Smooth muscle cell (in vitro differentiated cells): ENCODE data around the gene EIF3L. TPM values are rescaled to one million over a fixed set of nuclear protein-coding genes. Genes with fewer than 3 reads are reported as not detected.

Source experiments
- DNase-seq: peaks from one replicate; lab custom pipeline; 2025; ENCODE audit not compliant: unreplicated experiment; lab: John Stamatoyannopoulos, UW
- H2AFZ ChIP-seq: fragments of 200-600 bp; sonication (generic); 2 replicates; pipeline ENCODE4 v1.6.0; 2016; ENCODE audit warnings: antibody characterized with exemption, low read depth, mild to moderate bottlenecking
- H3F3A ChIP-seq: fragments of 200-600 bp; sonication (generic); 2 replicates; pipeline ENCODE4 v1.6.0; 2017; ENCODE audit warnings: antibody characterized with exemption, low read depth
- H3K27ac ChIP-seq: fragments of 200-600 bp; sonication (generic); 2 replicates; pipeline ENCODE4 v1.5.1; 2016; ENCODE audit warnings: low read depth, mild to moderate bottlenecking
- H3K27me3 ChIP-seq: fragments of 200-600 bp; sonication (generic); 2 replicates; pipeline ENCODE4 v1.6.1; 2016; ENCODE audit warnings: low read depth, mild to moderate bottlenecking
- H3K36me3 ChIP-seq: fragments of 200-600 bp; sonication (generic); 2 replicates; pipeline ENCODE4 v1.5.1; 2016; ENCODE audit warnings: low read depth
- H3K4me1 ChIP-seq: fragments of 200-600 bp; sonication (generic); 2 replicates; pipeline ENCODE4 v1.5.1; 2016; ENCODE audit warnings: low read depth
- H3K4me2 ChIP-seq: fragments of 200-600 bp; sonication (generic); 2 replicates; pipeline ENCODE4 v1.6.0; 2016; ENCODE audit warnings: mild to moderate bottlenecking
- H3K4me3 ChIP-seq: fragments of 200-600 bp; sonication (generic); 2 replicates; pipeline ENCODE4 v1.5.1; 2016; ENCODE audit warnings: mild to moderate bottlenecking
- H3K79me2 ChIP-seq: fragments of 200-600 bp; sonication (generic); 2 replicates; pipeline ENCODE4 v1.6.0; 2016; ENCODE audit warnings: low read depth, mild to moderate bottlenecking
- H3K9ac ChIP-seq: fragments of 200-600 bp; sonication (generic); 2 replicates; pipeline ENCODE4 v1.6.0; 2016; ENCODE audit warnings: low read depth
- H3K9me3 ChIP-seq: fragments of 200-600 bp; sonication (generic); replicated peaks from 2 replicates; pipeline ENCODE4 v1.5.1; 2016; ENCODE audit warnings: low read depth
- H4K20me1 ChIP-seq: fragments of 200-600 bp; sonication (generic); 2 replicates; pipeline ENCODE4 v1.6.0; 2016; ENCODE audit warnings: low read depth
- WGBS: methylation state at CpG from one replicate; pipeline ENCODE4 v1.1.7; 2016; ENCODE audit warnings: low lambda C conversion rate; 5-methylcytosine and 5-hydroxymethylcytosine counted together
- polyA plus RNA-seq: library from polyadenylated mRNA; unstranded; fragments of >200 nt; fragmentation: Nextera tagmentation; extraction: Ambion mirVana; gene quantifications from 2 replicates; pipeline ENCODE4 v1.2.1, GENCODE V29; 2016
- total RNA-seq: library from RNA; depleted of rRNA; stranded (reverse); fragments of >200 nt; gene quantifications from 2 replicates; pipeline ENCODE4 v1.2.3, GENCODE V29; 2014
- TF ChIP-seq, protein P1 (sequence below): fragments of 200-600 bp; sonication (generic); IDR thresholded peaks from 2 replicates; pipeline ENCODE4 v1.5.1; 2017; ENCODE audit warnings: borderline replicate concordance, mild to moderate bottlenecking, antibody characterized with exemption; ENCODE audit not compliant: insufficient read depth, poor library complexity, severe bottlenecking

Gene EIF3L
- total and polyA plus RNA-seq, 2 experiments from 2014 or later = 182 to 274 TPM

GRCh38 chr22:37804881-37805809, 44.1 kb upstream of the EIF3L start:
- H4K20me1 ChIP-seq = peaks cover 40% of the 10 kb centered on the region
- 13% methylated on average over 60 of the region's 87 CpGs for WGBS
- H3K4me1 ChIP-seq = peaks cover 32% of the 10 kb centered on the region
- peaks cover 12% of the 10 kb centered on the region for H3F3A ChIP-seq
- no peaks in the 10 kb centered on the region for H3K36me3 ChIP-seq
- TF ChIP-seq, protein P1, sequence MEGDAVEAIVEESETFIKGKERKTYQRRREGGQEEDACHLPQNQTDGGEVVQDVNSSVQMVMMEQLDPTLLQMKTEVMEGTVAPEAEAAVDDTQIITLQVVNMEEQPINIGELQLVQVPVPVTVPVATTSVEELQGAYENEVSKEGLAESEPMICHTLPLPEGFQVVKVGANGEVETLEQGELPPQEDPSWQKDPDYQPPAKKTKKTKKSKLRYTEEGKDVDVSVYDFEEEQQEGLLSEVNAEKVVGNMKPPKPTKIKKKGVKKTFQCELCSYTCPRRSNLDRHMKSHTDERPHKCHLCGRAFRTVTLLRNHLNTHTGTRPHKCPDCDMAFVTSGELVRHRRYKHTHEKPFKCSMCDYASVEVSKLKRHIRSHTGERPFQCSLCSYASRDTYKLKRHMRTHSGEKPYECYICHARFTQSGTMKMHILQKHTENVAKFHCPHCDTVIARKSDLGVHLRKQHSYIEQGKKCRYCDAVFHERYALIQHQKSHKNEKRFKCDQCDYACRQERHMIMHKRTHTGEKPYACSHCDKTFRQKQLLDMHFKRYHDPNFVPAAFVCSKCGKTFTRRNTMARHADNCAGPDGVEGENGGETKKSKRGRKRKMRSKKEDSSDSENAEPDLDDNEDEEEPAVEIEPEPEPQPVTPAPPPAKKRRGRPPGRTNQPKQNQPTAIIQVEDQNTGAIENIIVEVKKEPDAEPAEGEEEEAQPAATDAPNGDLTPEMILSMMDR = no peak
- H2AFZ ChIP-seq = no peak overlapping the region
- no peaks in the 10 kb centered on the region for H3K27me3 ChIP-seq
- peak overlapping the region; percentile 100 for H3K4me2 ChIP-seq
- peak overlapping the region; percentile 40 for H3K27ac ChIP-seq
- H3K4me3 ChIP-seq = peak overlapping the region; percentile 83
- peaks cover 13% of the 10 kb centered on the region for H3K79me2 ChIP-seq
- H3K9me3 ChIP-seq = no peaks in the 10 kb centered on the region
- DNase-seq = peak; percentile 77
- peak overlapping the region; percentile 87 for H3K9ac ChIP-seq

DNA sequence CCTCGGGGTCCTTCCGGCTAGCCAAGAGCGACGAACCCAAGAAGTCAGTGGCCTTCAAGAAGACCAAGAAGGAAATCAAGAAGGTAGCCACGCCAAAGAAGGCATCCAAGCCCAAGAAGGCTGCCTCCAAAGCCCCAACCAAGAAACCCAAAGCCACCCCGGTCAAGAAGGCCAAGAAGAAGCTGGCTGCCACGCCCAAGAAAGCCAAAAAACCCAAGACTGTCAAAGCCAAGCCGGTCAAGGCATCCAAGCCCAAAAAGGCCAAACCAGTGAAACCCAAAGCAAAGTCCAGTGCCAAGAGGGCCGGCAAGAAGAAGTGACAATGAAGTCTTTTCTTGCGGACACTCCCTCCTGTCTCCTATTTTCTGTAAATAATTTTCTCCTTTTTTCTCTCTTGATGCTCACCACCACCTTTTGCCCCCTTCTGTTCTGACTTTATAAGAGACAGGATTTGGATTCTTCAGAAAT, 43.4 kb upstream of the EIF3L start:
- Histone ChIP-seq H4K20me1 (peaks cover 40% of the 10 kb centered on the region), H3K27me3 (no peaks in the 10 kb centered on the region), H3K9ac (peak overlapping the region; percentile 87), H3K4me2 (peak overlapping the region; percentile 100), H2AFZ (no peak overlapping the region), H3K9me3 (no peaks in the 10 kb centered on the region), H3K4me3 (peak overlapping the region; percentile 83), H3K79me2 (peaks cover 13% of the 10 kb centered on the region), H3K4me1 (peaks cover 32% of the 10 kb centered on the region), H3F3A (peaks cover 12% of the 10 kb centered on the region), H3K36me3 (no peaks in the 10 kb centered on the region), H3K27ac (peak overlapping the region; percentile 40)
- DNase-seq = no peak
- TF ChIP-seq, protein P1 = no peak
- 86% methylated on average over 10 of the region's 10 CpGs for WGBS

DNA sequence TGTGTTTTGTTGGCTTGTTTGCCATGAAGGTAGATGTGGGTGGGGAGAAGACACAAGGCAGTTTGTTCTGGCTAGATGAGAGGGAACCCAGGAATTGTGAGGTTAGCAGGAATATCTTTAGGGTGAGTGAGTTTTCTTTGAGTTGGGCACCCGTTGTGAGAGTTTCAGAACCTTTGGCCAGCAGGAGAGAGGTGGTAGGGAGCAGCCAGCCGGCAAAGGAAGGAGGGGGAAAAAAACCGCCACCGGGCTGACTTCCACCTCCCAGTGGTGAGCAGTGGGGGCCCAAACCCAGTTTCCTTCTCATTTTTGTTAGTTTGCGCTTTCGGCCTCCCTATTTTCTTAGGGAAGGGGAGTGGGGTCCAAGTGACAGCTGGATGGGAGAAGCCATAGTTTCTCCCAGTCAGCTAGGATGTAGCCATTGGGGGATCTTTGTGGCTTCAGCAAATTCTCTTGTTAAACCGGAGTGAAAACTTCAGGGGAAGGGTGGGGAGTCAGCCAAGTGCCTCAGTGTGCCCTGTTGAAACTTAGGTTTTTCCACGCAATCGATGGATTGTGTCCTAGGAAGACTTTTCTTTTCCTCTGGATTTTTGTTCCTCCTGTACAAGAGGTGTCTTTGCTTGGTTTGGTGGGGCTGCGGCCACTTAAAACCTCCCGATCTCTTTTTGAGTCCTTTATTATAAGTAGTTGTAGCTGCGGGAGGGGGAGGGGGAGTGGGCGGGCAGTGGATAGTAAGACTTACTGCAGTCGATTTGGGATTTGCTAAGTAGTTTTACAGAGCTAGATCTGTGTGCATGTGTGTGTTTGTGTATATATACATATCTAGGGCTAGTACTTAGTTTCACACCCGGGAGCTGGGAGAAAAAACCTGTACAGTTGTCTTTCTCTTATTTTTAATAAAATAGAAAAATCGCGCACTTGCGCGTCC, 42.5 kb upstream of the EIF3L start:
- 8% methylated on average over 19 of the region's 19 CpGs for WGBS
- TF ChIP-seq, protein P1 = no peak
- Histone ChIP-seq H3K36me3 (no peaks in the 10 kb centered on the region), H2AFZ (no peak overlapping the region), H3K9ac (peak overlapping the region; percentile 87), H3K4me2 (peak overlapping the region; percentile 100), H3K79me2 (peaks cover 13% of the 10 kb centered on the region), H3K4me3 (peak overlapping the region; percentile 83), H3K9me3 (no peaks in the 10 kb centered on the region), H3K27me3 (no peaks in the 10 kb centered on the region), H3K27ac (peak overlapping the region; percentile 40), H3F3A (peaks cover 12% of the 10 kb centered on the region), H3K4me1 (peaks cover 32% of the 10 kb centered on the region), H4K20me1 (peaks cover 40% of the 10 kb centered on the region)
- DNase-seq = no peak
